Renal cortical epithelial cell (primary cell): ENCODE data around the gene IKZF3. TPM values are rescaled to one million over a fixed set of nuclear protein-coding genes. Genes with fewer than 3 reads are reported as not detected.
"Not testable (repeated sequence)": the region's sequence is repeated elsewhere in the genome, so short reads cannot be mapped to it uniquely, and the experiment has no call there.

ENCODE experiments used
- DNase-seq: peaks from one replicate; pipeline ENCODE4 v3.0.0-alpha.2; 2011; ENCODE audit warnings: low read depth
- total RNA-seq: library from RNA; depleted of rRNA; stranded (reverse); fragments of >200 nt; gene quantifications from 2 replicates; pipeline ENCODE4 v1.2.3, GENCODE V29; 2014

The IKZF3 gene
- total RNA-seq, 1 donor from 2014 or later = under 0.01 TPM

GRCh38 chr17:39781031-39781860, 82.9 kb downstream of the IKZF3 start:
- DNase-seq = no peak

DNA sequence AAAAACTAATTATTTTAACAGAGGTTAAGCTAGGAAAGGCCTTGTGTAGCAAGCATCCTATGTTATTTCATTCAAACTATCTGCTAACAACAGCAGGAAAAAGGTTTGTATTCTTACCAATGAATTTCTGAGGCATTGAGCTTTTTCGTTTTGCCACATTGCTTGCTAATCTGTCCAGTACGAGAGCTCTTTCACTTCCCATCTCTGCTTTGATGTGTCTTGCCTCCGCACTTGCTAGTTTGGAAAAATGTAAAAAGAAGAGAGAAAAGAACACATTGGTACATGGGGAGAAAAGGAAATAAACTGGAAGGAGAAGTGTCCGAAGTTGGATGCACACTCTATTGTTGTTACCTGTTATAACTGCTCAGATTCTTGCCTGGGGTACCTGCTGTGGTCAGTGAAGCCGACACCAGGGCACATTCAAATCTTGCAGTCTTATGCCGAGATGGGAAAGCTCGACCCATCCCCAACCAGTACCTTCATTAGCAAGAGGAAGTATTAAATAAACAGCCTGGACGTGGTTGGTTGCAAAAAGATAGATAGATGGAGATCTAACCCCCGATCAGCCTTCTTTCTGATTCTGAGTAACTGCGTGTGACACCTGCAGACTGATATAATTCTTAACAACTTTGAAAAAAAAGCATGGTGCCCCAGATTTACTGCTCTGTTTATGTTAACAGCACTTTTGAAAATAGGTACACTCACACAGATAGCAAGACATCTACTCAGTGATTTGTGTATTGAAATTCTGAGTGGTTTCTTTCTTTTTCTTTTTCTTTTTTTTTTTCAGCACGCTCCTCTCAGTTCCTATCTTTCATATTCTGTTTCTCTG, 86.4 kb downstream of the IKZF3 start:
- no peak for DNase-seq

GRCh38 chr17:39776252-39776651, 87.9 kb downstream of the IKZF3 start:
- DNase-seq = no peak

- DNase-seq = no peak
These were observed 89.1 kb downstream of the IKZF3 start for GRCh38 chr17:39775031-39775430.

GRCh38 chr17:39774047-39774446, 90.1 kb downstream of the IKZF3 start:
- no peak for DNase-seq

DNA sequence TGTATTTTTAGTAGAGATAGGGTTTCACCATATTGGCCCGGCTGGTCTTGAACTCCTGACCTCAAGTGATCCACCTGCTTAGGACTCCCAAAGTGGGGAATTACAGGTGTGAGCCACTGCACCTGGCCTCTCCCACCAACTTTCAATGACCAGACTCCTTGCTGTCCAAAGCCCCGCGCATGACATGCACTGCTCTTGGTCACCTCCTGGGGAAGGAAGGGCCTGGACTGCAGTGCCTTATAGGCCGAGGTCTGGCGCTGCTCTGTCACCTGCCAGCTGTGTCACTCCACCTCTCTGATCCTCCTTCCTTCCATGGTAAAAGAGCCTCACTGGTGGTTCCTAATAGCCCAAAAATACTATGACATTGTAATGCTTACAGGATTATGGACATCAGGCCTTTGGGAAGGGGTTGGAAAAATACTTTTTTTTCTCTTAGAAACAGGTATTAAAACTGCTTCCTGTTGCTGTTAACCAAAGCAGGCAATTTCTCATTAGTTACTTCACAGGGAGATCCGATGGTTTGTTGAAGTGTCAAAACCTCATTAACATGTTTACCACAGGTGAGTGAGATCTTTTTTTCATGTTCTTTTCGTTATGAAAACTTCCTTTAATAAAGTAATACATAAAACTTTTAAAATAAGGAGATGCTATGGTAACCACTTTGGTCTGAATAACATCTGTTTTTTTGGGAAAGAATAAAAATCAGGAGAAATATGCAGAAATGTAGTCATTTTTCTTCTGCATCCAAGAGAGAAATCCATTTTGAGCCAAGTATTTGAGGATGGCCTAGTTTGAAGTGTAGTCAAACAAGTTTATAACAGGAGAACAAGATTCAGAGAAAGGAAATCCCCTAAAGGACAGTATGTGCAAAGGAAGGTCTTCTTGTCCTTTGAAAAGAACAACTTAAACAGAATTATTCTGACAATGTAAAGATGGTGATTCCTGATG, 90.9 kb downstream of the IKZF3 start:
- no peak for DNase-seq

GRCh38 chr17:39772415-39772814, 91.7 kb downstream of the IKZF3 start:
- DNase-seq = no peak

- DNase-seq = peak; percentile 81
These were observed 94.0 kb downstream of the IKZF3 start for GRCh38 chr17:39769974-39770587.

DNA sequence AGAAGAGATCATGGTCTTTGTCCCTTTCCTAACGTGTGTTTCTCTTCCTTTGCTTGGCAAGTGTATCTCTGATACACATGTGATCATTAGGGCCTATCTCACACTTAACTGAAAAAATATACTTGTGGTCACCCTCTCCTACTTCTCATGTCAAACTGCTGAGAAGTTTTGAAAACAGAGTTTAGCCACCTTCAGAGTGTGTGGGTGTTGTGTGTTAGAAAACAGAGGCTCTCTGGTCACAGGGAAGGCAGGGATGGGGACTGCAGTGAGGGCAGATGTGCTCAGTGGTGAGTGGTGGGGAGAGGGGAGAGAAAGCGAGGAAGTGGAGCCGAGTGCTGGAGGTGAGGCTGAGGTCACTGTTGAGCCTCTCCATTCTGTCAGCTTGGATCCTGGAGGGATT, 97.0 kb downstream of the IKZF3 start:
- no peak for DNase-seq

DNA sequence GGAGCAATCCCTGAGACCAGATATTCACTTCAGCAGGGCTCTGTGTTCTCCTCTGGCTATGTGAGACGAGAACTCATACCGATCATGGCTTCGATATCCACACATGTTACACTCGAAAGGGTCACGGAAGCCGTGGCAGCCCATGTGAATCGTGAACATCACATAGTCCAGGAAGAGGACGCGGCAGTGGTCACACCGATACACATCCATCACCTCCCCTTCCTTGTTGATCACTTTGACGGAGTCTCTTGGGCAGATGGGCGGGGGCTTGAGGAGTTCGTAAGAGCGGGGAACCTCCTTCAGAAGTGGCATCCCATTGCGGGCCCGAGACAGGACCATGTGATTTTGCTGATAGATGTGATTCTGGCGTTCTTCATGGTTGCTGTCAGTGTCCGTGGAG, 98.3 kb downstream of the IKZF3 start:
- no peak for DNase-seq

- no peak for DNase-seq
These were observed 98.9 kb downstream of the IKZF3 start for GRCh38 chr17:39765175-39765574.

DNA sequence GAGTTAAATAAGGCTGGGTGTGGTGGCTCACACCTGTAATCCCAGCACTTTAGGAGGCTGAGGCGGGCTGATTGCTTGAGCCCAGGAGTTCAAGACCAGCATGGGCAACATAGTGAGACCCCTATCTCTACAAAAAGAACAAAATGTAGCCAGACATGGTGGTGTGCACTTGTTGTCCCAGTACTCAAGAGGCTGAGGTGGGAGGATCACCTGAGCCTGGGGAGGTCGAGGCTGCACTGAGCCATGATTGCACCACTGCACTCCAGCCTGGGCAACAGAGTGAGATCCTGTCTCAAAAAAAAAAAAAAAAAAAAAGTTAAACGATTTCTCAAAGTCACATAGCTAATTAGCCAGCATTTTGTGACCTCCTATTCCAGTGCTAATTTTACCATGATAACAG, 99.9 kb downstream of the IKZF3 start:
- not testable (repeated sequence) for DNase-seq

DNA sequence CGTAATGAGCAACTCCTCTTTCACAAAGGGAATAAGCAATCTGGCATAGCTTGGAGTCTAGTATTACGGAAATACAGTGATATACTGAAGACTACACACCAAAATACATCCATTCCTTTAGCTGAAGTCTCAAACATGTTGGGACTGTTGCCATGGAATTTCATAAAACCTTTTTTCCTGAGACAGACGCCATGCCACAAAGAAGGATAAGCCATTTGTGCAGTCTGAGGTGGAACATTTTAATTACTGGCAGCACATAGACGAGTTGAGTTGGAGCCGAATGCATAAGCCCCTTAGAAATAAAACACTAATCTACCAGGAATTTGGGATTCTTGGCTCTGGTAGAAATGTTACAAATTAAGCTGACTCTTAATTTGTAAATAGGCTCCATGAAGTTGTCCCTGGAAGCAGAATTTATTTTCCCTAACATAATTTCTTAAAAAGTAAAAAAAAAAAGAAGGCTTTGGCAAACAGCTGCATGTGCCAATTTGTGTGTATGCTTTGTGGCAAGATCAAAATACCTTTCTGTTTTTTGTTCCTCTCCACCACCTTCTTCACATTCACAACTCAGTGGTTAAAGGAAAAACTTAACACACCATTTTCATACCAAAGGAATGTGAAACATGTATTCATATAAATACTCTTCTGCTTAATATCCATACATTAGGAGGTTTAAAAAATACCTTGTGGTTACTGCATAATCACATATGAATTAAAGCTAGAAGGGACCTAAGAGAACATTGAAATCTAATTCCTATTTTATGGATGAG, 100.9 kb downstream of the IKZF3 start:
- DNase-seq = no peak

- no peak for DNase-seq
These were observed 102.1 kb downstream of the IKZF3 start for GRCh38 chr17:39761861-39762496.

DNA sequence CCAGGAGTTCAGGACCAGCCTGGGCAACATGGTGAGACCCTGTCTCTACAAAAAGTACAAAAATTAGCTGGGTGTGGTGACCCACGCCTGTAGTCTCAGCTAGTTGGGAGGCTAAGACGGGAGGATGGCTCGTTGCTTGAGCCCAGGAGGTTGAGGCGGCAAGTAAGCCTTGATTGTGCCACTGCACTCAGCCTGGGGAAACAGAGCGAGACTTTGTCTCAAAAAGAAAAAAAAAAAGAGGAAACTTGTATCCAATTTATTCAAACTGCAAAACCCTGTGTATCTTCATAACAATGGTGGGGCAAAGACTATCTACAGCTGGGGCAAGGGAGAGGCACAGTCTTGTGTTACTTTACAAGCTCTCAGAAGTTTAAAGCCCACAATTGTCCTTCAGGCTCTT, 104.9 kb downstream of the IKZF3 start:
- DNase-seq = no peak

DNA sequence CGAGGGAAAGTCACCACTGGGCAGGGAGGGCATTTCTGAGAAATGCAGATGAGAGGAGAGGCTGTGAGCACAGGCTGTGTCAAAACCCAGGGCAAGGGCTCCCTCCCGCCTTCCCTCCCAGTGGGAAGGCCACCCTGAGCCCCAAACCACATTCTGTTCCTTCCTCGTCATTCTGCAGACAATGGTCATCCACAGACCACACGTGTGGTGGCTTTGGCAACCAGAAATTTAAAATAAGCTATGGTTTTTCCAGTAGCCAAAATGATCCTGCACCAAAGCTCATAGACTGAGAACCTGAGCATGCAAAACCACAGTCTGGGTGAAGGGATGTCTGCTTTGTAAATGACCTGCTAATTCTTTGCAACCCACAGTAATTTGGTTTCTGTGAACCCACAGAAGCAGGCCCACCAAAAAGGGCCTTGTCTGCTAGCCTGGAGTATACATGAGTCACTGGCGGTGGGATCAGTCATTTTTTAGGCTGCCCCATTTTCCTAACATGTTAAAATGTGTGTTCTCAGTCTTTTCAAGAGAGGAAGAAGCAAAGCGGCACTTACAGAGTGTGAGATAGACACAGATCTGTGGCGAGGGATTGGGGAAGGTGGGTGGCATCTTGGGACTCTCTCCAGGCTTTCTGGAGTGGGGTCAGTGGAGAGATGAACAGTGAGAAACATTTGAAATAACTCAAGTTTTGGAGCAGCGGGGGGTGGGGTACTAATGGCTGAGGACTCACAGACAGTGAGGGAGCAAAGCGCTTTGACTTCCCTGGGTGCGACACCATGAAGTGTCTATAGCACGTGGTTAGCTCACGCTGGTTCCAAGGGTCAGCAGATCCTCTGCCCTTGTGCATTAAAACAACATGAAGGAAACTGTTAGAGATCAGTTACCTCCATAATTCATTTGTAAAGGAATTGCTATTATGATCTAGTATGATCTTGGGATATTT, 105.9 kb downstream of the IKZF3 start:
- no peak for DNase-seq

GRCh38 chr17:39757176-39757662, 106.9 kb downstream of the IKZF3 start:
- DNase-seq = no peak

DNA sequence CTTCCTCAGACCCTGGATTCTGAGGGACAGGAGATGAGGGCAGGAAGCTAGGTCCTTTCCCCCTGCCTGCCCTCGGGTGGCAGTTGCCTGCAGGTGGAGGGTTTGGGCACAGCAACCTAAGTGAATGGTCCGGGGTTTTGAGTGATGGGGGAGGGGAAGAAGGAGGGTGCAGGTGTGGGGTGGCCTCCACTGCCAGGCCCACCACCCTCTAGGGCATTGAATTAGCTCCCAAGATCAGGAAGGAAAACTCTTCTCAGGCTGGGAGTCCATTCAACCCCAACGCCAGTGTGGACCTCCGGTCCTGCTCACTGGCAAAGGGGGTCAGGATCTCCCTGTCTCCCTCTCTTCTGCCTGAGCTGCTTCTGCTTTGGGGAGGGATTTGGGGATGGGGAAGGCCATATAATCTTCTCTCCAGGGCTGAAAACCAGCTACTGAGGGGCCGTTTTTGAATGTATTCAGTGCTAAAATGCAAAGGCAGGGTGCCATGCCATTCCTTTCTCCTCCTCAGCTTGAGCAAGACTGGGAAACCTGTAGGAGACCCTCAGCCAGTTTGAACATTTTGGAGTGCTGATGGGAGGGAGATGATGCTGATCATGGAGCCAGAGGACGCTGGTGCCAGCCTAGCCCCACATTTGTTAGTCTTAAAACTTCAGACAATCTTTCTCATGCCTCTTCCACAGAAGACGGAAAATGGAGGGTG, 107.6 kb downstream of the IKZF3 start:
- DNase-seq = no peak
